Activated CD4-positive, alpha-beta T cell treated with anti-CD3 and anti-CD28 coated beads for 36 hours (primary cell): ENCODE measurements around the gene SPPL2B. TPM values are rescaled to one million over a fixed set of nuclear protein-coding genes. Genes with fewer than 3 reads are reported as not detected.
A peak's percentile ranks its signal among the peaks of the same experiment; 100 is the strongest.

Experiments used
- ATAC-seq: fragments of 200-7000 bp; cut with Tn5 transposase; one replicate; pipeline ENCODE4 v1.10.0; 2021; ENCODE audit warnings: mild to moderate bottlenecking, moderate library complexity
- CTCF ChIA-PET: fragments of 350-600 bp; sonication (Branson Sonifier 250); formaldehyde crosslinking; loops from one replicate; lab custom pipeline; 2021; ENCODE audit warnings: antibody characterized with exemption; lab: Charles Lee
- POLR2A ChIA-PET: fragments of 350-600 bp; sonication (Branson Sonifier 250); formaldehyde crosslinking; loops from one replicate; lab custom pipeline; 2021; ENCODE audit warnings: antibody characterized with exemption, inconsistent platforms; lab: Charles Lee
- DNase-seq: peaks from one replicate; pipeline ENCODE4 v3.0.0-alpha.2; 2020
- H3K27ac Mint-ChIP-seq: one replicate; pipeline ENCODE4 v1.8.0; 2021; ENCODE audit warnings: mixed read lengths
- H3K27me3 Mint-ChIP-seq: one replicate; pipeline ENCODE4 v1.8.0; 2021; ENCODE audit warnings: mixed read lengths
- H3K36me3 Mint-ChIP-seq: one replicate; pipeline ENCODE4 v1.8.0; 2021; ENCODE audit warnings: low read depth, mixed read lengths
- H3K4me1 Mint-ChIP-seq: one replicate; pipeline ENCODE4 v1.8.0; 2021; ENCODE audit warnings: mixed read lengths
- H3K4me3 Mint-ChIP-seq: one replicate; pipeline ENCODE4 v1.8.0; 2021; ENCODE audit warnings: mild to moderate bottlenecking, moderate library complexity, mixed read lengths
- H3K9me3 Mint-ChIP-seq: one replicate; pipeline ENCODE4 v1.8.0; 2021; ENCODE audit warnings: low read depth, mixed read lengths
- intact Hi-C, 2 experiments: fragments of 100-400 bp; cut with DNase I in 1 of 2; cut with micrococcal nuclease in 1 of 2; formaldehyde crosslinking; loops; one replicate each; pipeline versions ENCODE4 v1.14.2 to v1.15.1; 2022 to 2024; cut with DNase I, micrococcal nuclease
- total RNA-seq, 2 experiments: library from RNA; stranded (reverse); gene quantifications; one replicate each; pipeline ENCODE4 v1.2.3, GENCODE V29; 2021

Gene SPPL2B
- total RNA-seq, 2 experiments from 2014 or later = 37.7 to 48.5 TPM

GRCh38 chr19:2303211-2303798 lies 25.2 kb upstream of the SPPL2B start:
- POLR2A ChIA-PET = interaction anchor here (0.5 kb wide), 1 partner anchor 64 kb away, joined by 4 read pairs; no protein-coding TSS in a partner anchor
- intact Hi-C loops = no loop called here
- DNase-seq (no peak), ATAC-seq (no peak)
- H3K36me3 Mint-ChIP-seq = no peaks in the 10 kb centered on the region
- no peaks in the 10 kb centered on the region for H3K9me3 Mint-ChIP-seq
- peaks cover 6% of the 10 kb centered on the region for H3K4me1 Mint-ChIP-seq
- no peak overlapping the region for H3K27ac Mint-ChIP-seq
- H3K27me3 Mint-ChIP-seq = peaks cover 30% of the 10 kb centered on the region
- no peak overlapping the region for H3K4me3 Mint-ChIP-seq
- CTCF ChIA-PET = no interaction called here

- ChIA-PET CTCF (interaction anchor here (0.8 kb wide), 1 partner anchor 13 kb away, joined by 3 read pairs; no protein-coding TSS in a partner anchor), POLR2A (interaction anchor here (0.6 to 1.1 kb wide), 3 partner anchors 47 to 118 kb away, joined by 3 to 13 read pairs (median 4); no protein-coding TSS in a partner anchor)
- intact Hi-C loops = no loop called here
- H3K4me3 Mint-ChIP-seq = no peak overlapping the region
- H3K4me1 Mint-ChIP-seq = peaks cover 10% of the 10 kb centered on the region
- ATAC-seq = no peak
- H3K27me3 Mint-ChIP-seq = peaks cover 44% of the 10 kb centered on the region
- no peaks in the 10 kb centered on the region for H3K9me3 Mint-ChIP-seq
- H3K36me3 Mint-ChIP-seq = no peaks in the 10 kb centered on the region
- H3K27ac Mint-ChIP-seq = no peak overlapping the region
- DNase-seq = no peak
Measured at GRCh38 chr19:2305452-2306280, 22.8 kb upstream of the SPPL2B start.

- H3K4me3 Mint-ChIP-seq = no peak overlapping the region
- DNase-seq (no peak), ATAC-seq (no peak)
- CTCF ChIA-PET = interaction anchor here (0.8 kb wide), 1 partner anchor 12 kb away, joined by 3 read pairs; no protein-coding TSS in a partner anchor
- H3K9me3 Mint-ChIP-seq = no peaks in the 10 kb centered on the region
- POLR2A ChIA-PET = interaction anchor here (1.1 kb wide), 1 partner anchor 48 kb away, joined by 3 read pairs; no protein-coding TSS in a partner anchor
- H3K27ac Mint-ChIP-seq = no peak overlapping the region
- peaks cover 10% of the 10 kb centered on the region for H3K4me1 Mint-ChIP-seq
- intact Hi-C loops = no loop called here
- peaks cover 43% of the 10 kb centered on the region for H3K27me3 Mint-ChIP-seq
- no peaks in the 10 kb centered on the region for H3K36me3 Mint-ChIP-seq
Measured at GRCh38 chr19:2306281-2306806, 22.1 kb upstream of the SPPL2B start.

- H3K27ac Mint-ChIP-seq = no peak overlapping the region
- no peaks in the 10 kb centered on the region for H3K9me3 Mint-ChIP-seq
- ChIA-PET CTCF (no interaction called here), POLR2A (no interaction called here)
- H3K36me3 Mint-ChIP-seq = no peaks in the 10 kb centered on the region
- peaks cover 42% of the 10 kb centered on the region for H3K27me3 Mint-ChIP-seq
- intact Hi-C loops = no loop called here
- ATAC-seq (no peak), DNase-seq (no peak)
- H3K4me1 Mint-ChIP-seq = peaks cover 10% of the 10 kb centered on the region
- H3K4me3 Mint-ChIP-seq = no peak overlapping the region
Measured at GRCh38 chr19:2306971-2307370, 21.5 kb upstream of the SPPL2B start.

GRCh38 chr19:2307518-2308012 lies 20.9 kb upstream of the SPPL2B start:
- Mint-ChIP-seq H3K27ac (no peak overlapping the region), H3K4me3 (no peak overlapping the region), H3K36me3 (no peaks in the 10 kb centered on the region), H3K27me3 (peaks cover 42% of the 10 kb centered on the region), H3K4me1 (peaks cover 10% of the 10 kb centered on the region), H3K9me3 (no peaks in the 10 kb centered on the region)
- ChIA-PET CTCF (no interaction called here), POLR2A (no interaction called here)
- no peak for DNase-seq
- intact Hi-C loops = no loop called here
- no peak for ATAC-seq

GRCh38 chr19:2308114-2308556 lies 20.3 kb upstream of the SPPL2B start, which contains the start of gene LINGO3:
TSS of gene LINGO3 (minus strand) at chr19:2308154. CDS start at chr19:2291776, 16,378 bp downstream.
- H3K4me3 Mint-ChIP-seq = peak within 1 kb of the TSS; percentile 10
- no peak for DNase-seq

GRCh38 chr19:2309734-2310362 lies 18.6 kb upstream of the SPPL2B start:
- intact Hi-C loops = no loop called here
- DNase-seq = no peak
- Mint-ChIP-seq H3K9me3 (peaks cover 2% of the 10 kb centered on the region), H3K36me3 (peaks cover under 1% of the 10 kb centered on the region), H3K27me3 (peaks cover 37% of the 10 kb centered on the region), H3K4me3 (no peak overlapping the region), H3K4me1 (peaks cover 6% of the 10 kb centered on the region), H3K27ac (no peak overlapping the region)
- ATAC-seq = no peak
- ChIA-PET CTCF (interaction anchor here (1.8 kb wide), 1 partner anchor 21 kb away, joined by 5 read pairs; no protein-coding TSS in a partner anchor), POLR2A (no interaction called here)

More at GRCh38 chr19:2308114-2308556, 20.3 kb upstream of the SPPL2B start, which contains the start of gene LINGO3:
- Mint-ChIP-seq H3K27me3 (peaks cover 39% of the 10 kb centered on the region), H3K4me1 (peaks cover 6% of the 10 kb centered on the region), H3K27ac (no peak within 1 kb of the TSS), H3K9me3 (no peaks in the 10 kb centered on the region), H3K36me3 (no peaks in the 10 kb centered on the region)
- ChIA-PET CTCF (interaction anchor here (1.8 kb wide), 1 partner anchor 19 kb away, joined by 5 read pairs; no protein-coding TSS in a partner anchor), POLR2A (no interaction called here)
- intact Hi-C loops = no loop called here
- no peak for ATAC-seq

GRCh38 chr19:2311093-2311492 lies 17.4 kb upstream of the SPPL2B start:
- no peak overlapping the region for H3K27ac Mint-ChIP-seq
- ChIA-PET CTCF (interaction anchor here (0.6 kb wide), 1 partner anchor 305 kb away, joined by 4 read pairs; no protein-coding TSS in a partner anchor), POLR2A (no interaction called here)
- intact Hi-C loops = no loop called here
- ATAC-seq = no peak
- peaks cover 6% of the 10 kb centered on the region for H3K36me3 Mint-ChIP-seq
- peaks cover 6% of the 10 kb centered on the region for H3K4me1 Mint-ChIP-seq
- H3K4me3 Mint-ChIP-seq = no peak overlapping the region
- peaks cover 35% of the 10 kb centered on the region for H3K27me3 Mint-ChIP-seq
- H3K9me3 Mint-ChIP-seq = peaks cover 8% of the 10 kb centered on the region
- no peak for DNase-seq

GRCh38 chr19:2312820-2313501 lies 15.5 kb upstream of the SPPL2B start:
- DNase-seq = no peak
- intact Hi-C loops = no loop called here
- Mint-ChIP-seq H3K4me3 (no peak overlapping the region), H3K4me1 (peaks cover 6% of the 10 kb centered on the region), H3K27ac (no peak overlapping the region), H3K36me3 (peaks cover 6% of the 10 kb centered on the region), H3K9me3 (peaks cover 8% of the 10 kb centered on the region), H3K27me3 (peaks cover 28% of the 10 kb centered on the region)
- ChIA-PET POLR2A (no interaction called here), CTCF (interaction anchor here (0.6 to 0.7 kb wide), 2 partner anchors 272 to 305 kb away, joined by 3 read pairs; no protein-coding TSS in a partner anchor)
- ATAC-seq = no peak

GRCh38 chr19:2315121-2315817 lies 13.2 kb upstream of the SPPL2B start:
- intact Hi-C loops = no loop called here
- no peaks in the 10 kb centered on the region for H3K4me1 Mint-ChIP-seq
- ChIA-PET CTCF (interaction anchor here (0.7 to 1.8 kb wide), 5 partner anchors 13 to 159 kb away, joined by 3 to 7 read pairs (median 4); partner anchors contain the start of gene LSM7), POLR2A (interaction anchor here (0.7 kb wide), 3 partner anchors 10 to 776 kb away, joined by 3 to 4 read pairs (median 3); no protein-coding TSS in a partner anchor)
- no peak overlapping the region for H3K27ac Mint-ChIP-seq
- H3K27me3 Mint-ChIP-seq = peaks cover 15% of the 10 kb centered on the region
- H3K4me3 Mint-ChIP-seq = no peak overlapping the region
- H3K9me3 Mint-ChIP-seq = peaks cover 8% of the 10 kb centered on the region
- no peak for DNase-seq
- no peak for ATAC-seq
- H3K36me3 Mint-ChIP-seq = peaks cover 6% of the 10 kb centered on the region
